T-helper 1 cell (primary cell): Measurements from ENCODE around the gene SH3BP2.

ENCODE experiments used
- DNase-seq, 5 donors: peaks; one replicate each; pipeline ENCODE4 v3.0.0-alpha.2; 2012 to 2020

Gene SH3BP2

GRCh38 chr4:2792396-2792710 is 532 bp upstream of the SH3BP2 start:
- no peak for DNase-seq

GRCh38 chr4:2793586-2794485 is 951 bp downstream of the SH3BP2 start:
- DNase-seq, result peak in 1 of 5 donors; percentile 12

GRCh38 chr4:2794486-2795299 is 1.8 kb downstream of the SH3BP2 start:
- no peak for DNase-seq

GRCh38 chr4:2795300-2795892 is 2.5 kb downstream of the SH3BP2 start:
- DNase-seq, result no peak

GRCh38 chr4:2795893-2796848 is 3.3 kb downstream of the SH3BP2 start:
- peak in 1 of 5 donors; percentile 11 for DNase-seq

- DNase-seq, result peak in 1 of 5 donors; percentile 11
Measured at GRCh38 chr4:2796849-2797544, 4.1 kb downstream of the SH3BP2 start.

- peak in 4 of 5 donors; percentile 35 to 75 (median 46) for DNase-seq
Measured at GRCh38 chr4:2797545-2798305, 4.8 kb downstream of the SH3BP2 start.

- peak in 4 of 5 donors; percentile 31 to 67 (median 35) for DNase-seq
Measured at GRCh38 chr4:2798399-2799223, 5.7 kb downstream of the SH3BP2 start.

- DNase-seq, result no peak
Measured at GRCh38 chr4:2799224-2799911, 6.5 kb downstream of the SH3BP2 start.

GRCh38 chr4:2799971-2800690 is 7.2 kb downstream of the SH3BP2 start:
- peak in 2 of 5 donors; percentile 6 to 11 for DNase-seq

- peak in 1 of 5 donors; percentile 6 for DNase-seq
Measured at GRCh38 chr4:2800691-2801596, 8.1 kb downstream of the SH3BP2 start.

GRCh38 chr4:2802618-2803531 is 10.0 kb downstream of the SH3BP2 start:
- DNase-seq, result no peak

GRCh38 chr4:2803624-2804448 is 11.0 kb downstream of the SH3BP2 start:
- no peak for DNase-seq

- DNase-seq, result no peak
Measured at GRCh38 chr4:2804449-2804972, 11.6 kb downstream of the SH3BP2 start.

GRCh38 chr4:2804973-2805501 is 12.2 kb downstream of the SH3BP2 start:
- no peak for DNase-seq
